ENCODE data around the gene EFHD2. TPM values are rescaled to one million over a fixed set of nuclear protein-coding genes. Genes with fewer than 3 reads are reported as not detected.

Gene EFHD2
- total RNA-seq, 1 experiment from 2014 or later, result 69.7 TPM

DNA sequence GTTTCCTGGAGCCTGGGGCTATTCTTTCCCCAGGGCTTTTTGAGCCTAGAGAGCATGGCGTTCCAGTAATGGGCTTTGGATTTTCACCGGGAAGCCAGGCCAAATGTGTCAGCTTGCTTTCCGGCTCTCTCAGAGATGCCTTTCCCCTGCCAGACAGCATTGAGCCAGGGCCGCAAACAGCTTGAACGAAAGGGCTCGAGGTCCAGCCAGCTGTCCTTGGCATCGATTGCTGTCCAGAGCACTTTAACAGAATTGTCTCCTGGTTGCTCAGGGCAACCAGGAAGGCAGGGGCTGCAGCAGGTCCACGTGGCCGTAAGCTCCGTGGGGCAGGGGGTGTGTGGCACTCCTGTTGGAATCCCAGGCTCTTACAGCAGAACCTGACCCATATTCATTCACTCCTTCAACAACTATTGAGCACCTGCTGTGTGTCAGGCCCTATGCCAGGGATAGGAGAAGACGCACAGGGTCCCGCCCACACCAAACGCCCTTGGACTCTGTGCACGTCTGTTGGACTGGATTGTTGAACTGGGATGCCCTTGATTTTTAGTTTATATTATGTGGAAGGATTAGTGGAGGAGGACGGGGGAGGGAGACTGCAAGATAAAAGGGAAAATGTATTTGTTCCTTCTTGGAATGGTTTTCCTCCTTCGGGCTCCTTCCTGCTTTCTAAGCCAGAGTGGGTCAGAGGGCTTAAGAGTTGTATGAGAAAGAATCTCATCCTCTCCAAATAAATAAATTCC lies 38.7 kb upstream of the EFHD2 start:
- intact Hi-C loops (cut with micrococcal nuclease), result no loop called here
- DNase-seq (ENCODE audit: low read depth, low spot score) (no peak), ATAC-seq (no peak)
- Histone ChIP-seq H3K79me2 (ENCODE audit: insufficient read depth, low read length) (no peaks in the 10 kb centered on the region), H3K4me2 (ENCODE audit: low read length) (no peak overlapping the region), H3K4me3 (replicated peaks in 1 of 2; ENCODE audit: low read depth in 1 of 2, low read length in 2 of 2) (no peak overlapping the region), H3K4me1 (ENCODE audit: control insufficient read depth in 1 of 2, insufficient read depth in 2 of 2, low read length in 2 of 2) (peaks cover 6 to 24% of the 10 kb centered on the region in 2 experiments; a peak in 2 of 4 replicates), H4K20me1 (ENCODE audit: insufficient read depth) (no peaks in the 10 kb centered on the region), H3K27ac (ENCODE audit: low read depth, low read length) (no peak overlapping the region), H3K9me2 (ENCODE audit: insufficient read depth) (no peaks in the 10 kb centered on the region), H3K36me3 (ENCODE audit: control insufficient read depth in 1 of 2, insufficient read depth in 2 of 2, low read length in 2 of 2) (no peaks in the 10 kb centered on the region), H2AFZ (ENCODE audit: low read depth, low read length, poor library complexity, severe bottlenecking) (no peak overlapping the region), H3K9me3 (ENCODE audit: control insufficient read depth in 1 of 2, insufficient read depth in 1 of 2, low read depth in 1 of 2, low read length in 2 of 2) (no peaks in the 10 kb centered on the region), H3K27me3 (ENCODE audit: insufficient read depth, low read length) (no peaks in the 10 kb centered on the region), H3K9ac (ENCODE audit: low read length) (no peak overlapping the region)
- ChIA-PET RAD21 (ENCODE audit: low non-redundant PET in 1 of 2, low total read pairs in 2 of 2, uncharacterized antibody in 2 of 2, unreplicated experiment in 2 of 2) (no interaction called here), CTCF (no interaction called here), POLR2A (no interaction called here)
- TF ChIP-seq POLR2AphosphoS5 (IDR thresholded peaks at IDR 0.05; ENCODE audit: low read depth, low read length) (no peak), ELF1 (IDR thresholded peaks at IDR 0.05; ENCODE audit: borderline replicate concordance, low read depth) (no peak), JUND (IDR thresholded peaks at IDR 0.05) (no peak), REST (IDR thresholded peaks at IDR 0.05; ENCODE audit: low read depth) (no peak), ZFX (IDR thresholded peaks at IDR 0.05) (no peak), CBX3 (IDR thresholded peaks at IDR 0.05; ENCODE audit: low read depth) (no peak), POLR2A (IDR thresholded peaks at IDR 0.05; ENCODE audit: borderline replicate concordance, extremely low read depth, insufficient read depth, insufficient read length) (no peak)
- no TSS peak for BruUV-seq (replicated peaks)

Measured in HCT116 (cell line).